Measurements from ENCODE around the gene DKK1.
A peak's percentile ranks its signal among the peaks of the same experiment; 100 is the strongest.

The DKK1 gene

GRCh38 chr10:52316500-52316899, 2.4 kb downstream of the DKK1 start:
- no peak for DNase-seq (ENCODE audit: low read depth)
- TF ChIP-seq CTCF (conservative IDR thresholded peaks at IDR 0.05; ENCODE audit: low read length) = no peak
- peak overlapping the region; percentile 78 for H3K4me3 ChIP-seq (ENCODE audit: low read length)

- no peak overlapping the region; the same call in 1 of the 2 replicates for H3K4me3 ChIP-seq (ENCODE audit: low read length)
- no peak for TF ChIP-seq CTCF (conservative IDR thresholded peaks at IDR 0.05; ENCODE audit: low read length)
- DNase-seq (ENCODE audit: low read depth) = peak; percentile 41
Measured at GRCh38 chr10:52318136-52318701, 4.1 kb downstream of the DKK1 start.

GRCh38 chr10:52318822-52319464, 4.9 kb downstream of the DKK1 start:
- TF ChIP-seq CTCF (conservative IDR thresholded peaks at IDR 0.05; ENCODE audit: low read length) = no peak
- H3K4me3 ChIP-seq (ENCODE audit: low read length) = no peak overlapping the region
- peak; percentile 95 for DNase-seq (ENCODE audit: low read depth)

- peak; percentile 48 for DNase-seq (ENCODE audit: low read depth)
- H3K4me3 ChIP-seq (ENCODE audit: low read length) = no peak overlapping the region
- no peak for TF ChIP-seq CTCF (conservative IDR thresholded peaks at IDR 0.05; ENCODE audit: low read length)
Measured at GRCh38 chr10:52319926-52320325, 5.8 kb downstream of the DKK1 start.

- TF ChIP-seq CTCF (conservative IDR thresholded peaks at IDR 0.05; ENCODE audit: low read length) = no peak
- H3K4me3 ChIP-seq (ENCODE audit: low read length) = no peak overlapping the region
- DNase-seq (ENCODE audit: low read depth) = no peak
Measured at GRCh38 chr10:52322323-52322722, 8.2 kb downstream of the DKK1 start.

GRCh38 chr10:52322936-52323335, 8.9 kb downstream of the DKK1 start:
- TF ChIP-seq CTCF (conservative IDR thresholded peaks at IDR 0.05; ENCODE audit: low read length) = no peak
- DNase-seq (ENCODE audit: low read depth) = peak; percentile 63
- H3K4me3 ChIP-seq (ENCODE audit: low read length) = no peak overlapping the region

GRCh38 chr10:52326382-52326781, 12.3 kb downstream of the DKK1 start:
- no peak for TF ChIP-seq CTCF (conservative IDR thresholded peaks at IDR 0.05; ENCODE audit: low read length)
- DNase-seq (ENCODE audit: low read depth) = no peak

More at GRCh38 chr10:52326382-52326781, 12.3 kb downstream of the DKK1 start:
- no peak overlapping the region for H3K4me3 ChIP-seq (ENCODE audit: low read length)

Measured in AG10803 (cell line).